Measurements from ENCODE around the gene NUP54.

Gene NUP54

GRCh38 chr4:76148142-76148865 lies at the start of gene NUP54:
Gene NUP54, minus strand, starts transcription at chr4:76148397. Its CDS starts 23 bp downstream, at chr4:76148374.
- peak; percentile 96 for DNase-seq

GRCh38 chr4:76197031-76197743 lies 49.0 kb upstream of the NUP54 start:
- DNase-seq, result no peak

GRCh38 chr4:76196376-76196775 lies 48.2 kb upstream of the NUP54 start:
- no peak for DNase-seq

GRCh38 chr4:76195326-76195725 lies 47.1 kb upstream of the NUP54 start:
- DNase-seq, result no peak

- no peak for DNase-seq
These were observed 46.1 kb upstream of the NUP54 start for GRCh38 chr4:76194325-76194724.

- DNase-seq, result no peak
These were observed 44.0 kb upstream of the NUP54 start for GRCh38 chr4:76192236-76192635.

- DNase-seq, result no peak
These were observed 40.4 kb upstream of the NUP54 start for GRCh38 chr4:76188557-76188956.

GRCh38 chr4:76188149-76188548 lies 40.0 kb upstream of the NUP54 start:
- DNase-seq, result no peak

GRCh38 chr4:76187152-76187551 lies 39.0 kb upstream of the NUP54 start:
- no peak for DNase-seq

GRCh38 chr4:76182463-76182862 lies 34.3 kb upstream of the NUP54 start:
- DNase-seq, result no peak

- peak; percentile 83 for DNase-seq
These were observed 31.5 kb upstream of the NUP54 start for GRCh38 chr4:76179398-76180318.

- no peak for DNase-seq
These were observed 30.1 kb upstream of the NUP54 start for GRCh38 chr4:76178296-76178695.

GRCh38 chr4:76177709-76178108 lies 29.5 kb upstream of the NUP54 start:
- DNase-seq, result no peak

- DNase-seq, result no peak
These were observed 27.1 kb upstream of the NUP54 start for GRCh38 chr4:76175336-76175735.

- DNase-seq, result no peak
These were observed 26.0 kb upstream of the NUP54 start for GRCh38 chr4:76174216-76174615.

GRCh38 chr4:76168688-76169087 lies 20.5 kb upstream of the NUP54 start:
- no peak for DNase-seq

- no peak for DNase-seq
These were observed 18.3 kb upstream of the NUP54 start for GRCh38 chr4:76166480-76166879.

GRCh38 chr4:76160355-76160754 lies 12.2 kb upstream of the NUP54 start:
- DNase-seq, result no peak

GRCh38 chr4:76156635-76157034 lies 8.4 kb upstream of the NUP54 start:
- no peak for DNase-seq

- no peak for DNase-seq
These were observed 7.8 kb upstream of the NUP54 start for GRCh38 chr4:76155979-76156378.

GRCh38 chr4:76153356-76153755 lies 5.2 kb upstream of the NUP54 start:
- no peak for DNase-seq

GRCh38 chr4:76147454-76148141 lies 599 bp downstream of the NUP54 start:
- DNase-seq, result peak; percentile 21

GRCh38 chr4:76144546-76144945 lies 3.7 kb downstream of the NUP54 start:
- DNase-seq, result no peak
